ENCODE data around the gene CAMK1D. TPM values are rescaled to one million over a fixed set of nuclear protein-coding genes. Genes with fewer than 3 reads are reported as not detected.
"Not testable (repeated sequence)": the region's sequence is repeated elsewhere in the genome, so short reads cannot be mapped to it uniquely, and the experiment has no call there.

CAMK1D gene
- total RNA-seq, 1 donor from 2014 or later = 36.3 TPM

DNA sequence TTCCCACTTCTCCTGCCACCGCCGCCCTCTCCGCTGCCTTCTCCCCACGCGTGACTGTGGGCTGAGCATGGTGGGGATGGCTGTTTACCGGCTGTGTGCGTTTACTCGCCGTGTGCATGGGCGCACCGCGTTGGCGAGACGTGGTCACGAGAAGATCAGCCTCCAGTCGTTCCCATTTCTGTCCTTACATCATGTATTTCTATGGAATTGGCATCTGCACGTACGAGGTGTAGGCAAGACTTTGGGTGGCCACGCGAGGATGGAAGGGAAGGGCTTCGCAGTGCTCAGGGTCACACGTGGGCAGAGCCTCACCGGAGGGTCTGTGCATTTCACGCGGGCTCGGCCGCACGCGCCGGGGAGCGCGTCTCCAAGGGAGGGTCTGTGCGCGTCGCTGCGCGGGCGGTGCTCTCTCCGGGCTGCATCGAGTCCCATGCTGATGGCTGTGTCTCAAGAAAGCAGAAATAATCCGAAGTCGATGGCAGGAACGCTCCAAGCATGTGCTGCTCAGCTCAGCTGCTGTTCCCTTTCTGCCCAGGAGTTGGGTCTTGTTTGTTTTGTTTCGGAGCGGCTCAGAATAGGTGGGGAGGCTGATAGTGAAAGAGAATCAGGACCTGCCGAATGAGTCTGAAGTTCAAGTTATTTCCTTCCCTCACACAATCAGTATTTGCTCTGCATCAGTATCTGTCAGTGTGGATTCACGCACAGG, 973 bp downstream of the CAMK1D start:
- H3K36me3 Mint-ChIP-seq (ENCODE audit: low read depth) = no peaks in the 10 kb centered on the region
- no peaks in the 10 kb centered on the region for H3K9me3 Mint-ChIP-seq (ENCODE audit: low read depth)
- H3K4me1 Mint-ChIP-seq (ENCODE audit: low read depth) = peaks cover 34% of the 10 kb centered on the region
- H3K4me3 Mint-ChIP-seq (ENCODE audit: unreplicated experiment) = peak overlapping the region; percentile 95
- TF ChIP-seq, protein P1, sequence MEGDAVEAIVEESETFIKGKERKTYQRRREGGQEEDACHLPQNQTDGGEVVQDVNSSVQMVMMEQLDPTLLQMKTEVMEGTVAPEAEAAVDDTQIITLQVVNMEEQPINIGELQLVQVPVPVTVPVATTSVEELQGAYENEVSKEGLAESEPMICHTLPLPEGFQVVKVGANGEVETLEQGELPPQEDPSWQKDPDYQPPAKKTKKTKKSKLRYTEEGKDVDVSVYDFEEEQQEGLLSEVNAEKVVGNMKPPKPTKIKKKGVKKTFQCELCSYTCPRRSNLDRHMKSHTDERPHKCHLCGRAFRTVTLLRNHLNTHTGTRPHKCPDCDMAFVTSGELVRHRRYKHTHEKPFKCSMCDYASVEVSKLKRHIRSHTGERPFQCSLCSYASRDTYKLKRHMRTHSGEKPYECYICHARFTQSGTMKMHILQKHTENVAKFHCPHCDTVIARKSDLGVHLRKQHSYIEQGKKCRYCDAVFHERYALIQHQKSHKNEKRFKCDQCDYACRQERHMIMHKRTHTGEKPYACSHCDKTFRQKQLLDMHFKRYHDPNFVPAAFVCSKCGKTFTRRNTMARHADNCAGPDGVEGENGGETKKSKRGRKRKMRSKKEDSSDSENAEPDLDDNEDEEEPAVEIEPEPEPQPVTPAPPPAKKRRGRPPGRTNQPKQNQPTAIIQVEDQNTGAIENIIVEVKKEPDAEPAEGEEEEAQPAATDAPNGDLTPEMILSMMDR (IDR thresholded peaks at IDR 0.05) = no peak
- no peak for DNase-seq (ENCODE audit: low spot score)
- peak overlapping the region; percentile 90 for H3K27ac Mint-ChIP-seq (ENCODE audit: unreplicated experiment)
- H3K27me3 Mint-ChIP-seq (ENCODE audit: low read depth) = no peaks in the 10 kb centered on the region

DNA sequence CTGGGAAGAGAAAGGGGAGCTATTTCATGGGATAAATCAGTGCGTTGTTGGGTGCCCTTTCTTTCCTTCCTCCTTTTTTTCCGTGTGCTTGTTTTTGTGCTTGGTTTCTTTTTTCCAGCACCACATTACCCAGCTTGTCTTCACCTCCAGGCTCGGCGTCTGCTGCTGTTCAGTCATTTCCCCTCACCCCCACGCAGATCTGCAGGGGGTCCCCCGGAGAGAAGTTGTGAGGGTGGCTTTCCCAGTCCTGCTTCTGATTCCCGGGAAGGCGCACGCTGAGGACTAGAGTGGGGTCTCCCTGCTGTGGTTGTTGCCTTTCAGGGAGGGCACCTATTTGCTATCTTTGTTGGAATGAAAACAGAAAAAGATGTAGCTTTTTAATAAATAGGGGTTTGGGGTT, 1.6 kb downstream of the CAMK1D start:
- DNase-seq (ENCODE audit: low spot score) = no peak
- Mint-ChIP-seq H3K27ac (ENCODE audit: unreplicated experiment) (peak overlapping the region; percentile 90), H3K4me1 (ENCODE audit: low read depth) (peaks cover 34% of the 10 kb centered on the region), H3K36me3 (ENCODE audit: low read depth) (no peaks in the 10 kb centered on the region), H3K27me3 (ENCODE audit: low read depth) (no peaks in the 10 kb centered on the region), H3K4me3 (ENCODE audit: unreplicated experiment) (peak overlapping the region; percentile 95), H3K9me3 (ENCODE audit: low read depth) (no peaks in the 10 kb centered on the region)
- TF ChIP-seq, protein P1 (IDR thresholded peaks at IDR 0.05) = no peak

DNA sequence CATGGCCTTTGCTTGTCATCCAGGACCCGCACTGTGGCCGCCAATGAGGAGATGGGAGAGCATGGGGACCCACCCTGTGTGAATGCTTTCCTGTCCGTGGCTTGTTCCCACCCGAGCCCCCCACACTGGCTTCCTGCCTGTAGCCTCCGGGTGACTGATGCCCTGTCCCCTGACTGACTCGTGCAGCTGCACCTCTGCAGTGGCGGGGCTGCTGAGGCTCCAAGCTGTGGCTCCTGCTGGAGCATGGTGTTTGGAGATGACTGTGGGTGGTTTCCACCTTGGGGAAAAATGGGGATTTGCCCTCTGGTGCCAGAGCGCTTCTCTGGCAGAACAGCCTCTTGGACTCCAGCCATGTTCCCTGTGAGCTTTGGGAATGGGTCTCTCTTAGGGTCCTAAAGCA, 2.1 kb downstream of the CAMK1D start:
- Mint-ChIP-seq H3K9me3 (ENCODE audit: low read depth) (no peaks in the 10 kb centered on the region), H3K4me3 (ENCODE audit: unreplicated experiment) (peak overlapping the region; percentile 95), H3K36me3 (ENCODE audit: low read depth) (no peaks in the 10 kb centered on the region)

DNA sequence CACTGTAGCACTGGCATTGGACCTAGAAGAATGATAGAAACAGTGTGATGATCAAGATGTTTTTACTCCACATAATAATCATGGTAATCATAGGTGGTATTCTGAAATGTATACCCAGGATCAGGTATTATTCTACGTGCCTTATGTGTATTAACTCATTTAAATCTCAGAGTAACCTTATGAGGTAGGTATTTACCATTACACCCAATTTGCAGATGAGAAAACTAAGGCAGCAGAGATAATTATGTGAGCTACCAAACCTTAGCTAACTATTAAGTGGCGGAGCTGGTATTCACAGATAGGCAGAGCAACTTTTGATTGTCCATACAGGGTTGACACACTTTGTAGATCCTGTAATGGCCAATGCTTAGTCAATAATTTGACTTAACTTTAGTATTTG, 2.5 kb downstream of the CAMK1D start:
- H3K9me3 Mint-ChIP-seq (ENCODE audit: low read depth) = no peaks in the 10 kb centered on the region
- no peaks in the 10 kb centered on the region for H3K27me3 Mint-ChIP-seq (ENCODE audit: low read depth)
- H3K27ac Mint-ChIP-seq (ENCODE audit: unreplicated experiment) = no peak overlapping the region
- H3K4me1 Mint-ChIP-seq (ENCODE audit: low read depth) = peaks cover 34% of the 10 kb centered on the region
- no peaks in the 10 kb centered on the region for H3K36me3 Mint-ChIP-seq (ENCODE audit: low read depth)
- TF ChIP-seq, protein P1 (IDR thresholded peaks at IDR 0.05) = no peak
- no peak for DNase-seq (ENCODE audit: low spot score)
- peak overlapping the region; percentile 95 for H3K4me3 Mint-ChIP-seq (ENCODE audit: unreplicated experiment)

More for the DNA sequence above, 2.1 kb downstream of the CAMK1D start:
- Mint-ChIP-seq H3K27ac (ENCODE audit: unreplicated experiment) (no peak overlapping the region), H3K27me3 (ENCODE audit: low read depth) (no peaks in the 10 kb centered on the region), H3K4me1 (ENCODE audit: low read depth) (peaks cover 34% of the 10 kb centered on the region)
- TF ChIP-seq, protein P1 (IDR thresholded peaks at IDR 0.05) = no peak
- DNase-seq (ENCODE audit: low spot score) = peak; percentile 94

DNA sequence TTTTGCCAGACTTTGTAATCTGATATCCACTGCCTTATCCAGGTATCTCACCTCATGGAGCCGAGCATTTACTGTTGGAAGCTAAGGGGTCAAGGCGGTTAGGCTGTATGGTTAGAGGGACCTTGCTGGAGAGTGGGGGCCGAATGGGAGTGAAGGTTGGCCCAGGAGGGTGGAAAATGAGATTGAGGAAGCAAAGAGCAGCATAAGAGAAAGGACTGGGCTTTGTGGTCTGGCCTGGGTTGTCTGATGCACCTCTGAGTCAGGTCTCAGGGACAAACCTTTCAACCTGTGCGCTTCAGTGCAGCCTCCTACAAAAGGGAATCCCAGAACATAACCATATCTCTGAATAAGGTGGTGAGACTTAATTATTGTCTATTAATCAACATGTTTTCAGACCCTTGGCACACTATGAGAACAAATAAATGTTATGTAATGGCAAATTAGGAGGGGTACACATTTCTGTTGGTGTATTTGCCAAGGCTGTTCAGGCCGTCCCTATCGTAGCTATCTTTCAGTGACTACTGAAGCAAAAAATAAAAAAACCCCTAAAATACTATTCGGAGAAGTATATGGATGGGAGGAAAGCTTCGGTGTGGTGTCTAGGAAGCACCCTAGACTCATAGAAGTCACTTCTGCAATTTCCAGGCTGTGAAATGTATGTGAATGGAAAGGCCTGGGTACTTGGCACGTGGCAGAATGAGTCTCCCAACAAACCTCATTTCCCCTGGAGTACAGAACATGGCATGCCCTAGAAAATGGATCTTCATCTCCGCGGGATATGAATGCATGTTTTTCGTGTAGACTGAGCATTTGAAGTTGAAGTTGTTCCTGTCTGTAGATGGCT, 4.3 kb downstream of the CAMK1D start:
- no peak for DNase-seq (ENCODE audit: low spot score)
- peak overlapping the region; percentile 9 for H3K27ac Mint-ChIP-seq (ENCODE audit: unreplicated experiment)

DNA sequence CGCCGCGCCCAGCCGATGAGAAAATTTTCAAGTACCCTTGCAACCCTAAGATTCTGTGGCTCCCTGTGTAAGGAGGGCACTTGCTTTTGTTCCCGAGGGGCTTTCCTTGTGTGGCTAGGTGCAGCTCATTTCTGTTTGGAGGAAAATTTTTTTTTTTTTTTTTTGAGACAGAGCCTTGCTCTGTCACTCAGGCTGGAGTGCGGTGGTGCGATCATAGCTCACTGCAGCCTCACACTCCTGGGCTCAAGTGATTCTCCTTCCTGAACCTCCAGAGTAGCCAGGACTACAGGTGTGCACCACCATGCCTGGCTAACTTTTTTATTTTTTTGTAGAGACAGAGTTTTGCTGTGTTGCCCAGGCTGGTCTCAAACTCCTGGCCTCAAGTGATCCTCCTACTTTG, 5.3 kb downstream of the CAMK1D start:
- not testable (repeated sequence) for H3K36me3 Mint-ChIP-seq (ENCODE audit: low read depth); DNase-seq (ENCODE audit: low spot score); H3K9me3 Mint-ChIP-seq (ENCODE audit: low read depth); H3K27ac Mint-ChIP-seq (ENCODE audit: unreplicated experiment); H3K4me3 Mint-ChIP-seq (ENCODE audit: unreplicated experiment); H3K27me3 Mint-ChIP-seq (ENCODE audit: low read depth)
- peaks cover 38% of the 10 kb centered on the region for H3K4me1 Mint-ChIP-seq (ENCODE audit: low read depth)

More for the DNA sequence above, 4.3 kb downstream of the CAMK1D start:
- Mint-ChIP-seq H3K4me1 (ENCODE audit: low read depth) (peaks cover 28% of the 10 kb centered on the region), H3K4me3 (ENCODE audit: unreplicated experiment) (no peak overlapping the region), H3K9me3 (ENCODE audit: low read depth) (no peaks in the 10 kb centered on the region), H3K27me3 (ENCODE audit: low read depth) (no peaks in the 10 kb centered on the region), H3K36me3 (ENCODE audit: low read depth) (no peaks in the 10 kb centered on the region)
- TF ChIP-seq, protein P1 (IDR thresholded peaks at IDR 0.05) = no peak
